ENCODE measurements around the gene PNPLA6. TPM values are rescaled to one million over a fixed set of nuclear protein-coding genes. Genes with fewer than 3 reads are reported as not detected.
A peak's percentile ranks its signal among the peaks of the same experiment; 100 is the strongest.

Gene PNPLA6
- total and polyA plus RNA-seq, 12 donors = 23.7 to 264 (median 111) TPM

- Histone ChIP-seq H3K4me1 (replicated peaks in 1 of 2) (peaks cover 0 to 5% of the 10 kb centered on the region in 2 donors), H3K27me3 (peaks cover 8% of the 10 kb centered on the region), H3K4me3 (peak within 1 kb of the TSS in 1 of 4 donors; percentile 64), H3K9me3 (replicated peaks in 1 of 3) (no peaks in the 10 kb centered on the region), H3K36me3 (replicated peaks in 1 of 2) (no peaks in the 10 kb centered on the region), H3K27ac (no peak within 1 kb of the TSS)
- WGBS, 4 donors = 0 to 1% (median 1%) methylated on average over 3 to 74 of the region's 78 CpGs
- intact Hi-C loops (cut with DNase I) = no loop called here
- TF ChIP-seq, protein P1, sequence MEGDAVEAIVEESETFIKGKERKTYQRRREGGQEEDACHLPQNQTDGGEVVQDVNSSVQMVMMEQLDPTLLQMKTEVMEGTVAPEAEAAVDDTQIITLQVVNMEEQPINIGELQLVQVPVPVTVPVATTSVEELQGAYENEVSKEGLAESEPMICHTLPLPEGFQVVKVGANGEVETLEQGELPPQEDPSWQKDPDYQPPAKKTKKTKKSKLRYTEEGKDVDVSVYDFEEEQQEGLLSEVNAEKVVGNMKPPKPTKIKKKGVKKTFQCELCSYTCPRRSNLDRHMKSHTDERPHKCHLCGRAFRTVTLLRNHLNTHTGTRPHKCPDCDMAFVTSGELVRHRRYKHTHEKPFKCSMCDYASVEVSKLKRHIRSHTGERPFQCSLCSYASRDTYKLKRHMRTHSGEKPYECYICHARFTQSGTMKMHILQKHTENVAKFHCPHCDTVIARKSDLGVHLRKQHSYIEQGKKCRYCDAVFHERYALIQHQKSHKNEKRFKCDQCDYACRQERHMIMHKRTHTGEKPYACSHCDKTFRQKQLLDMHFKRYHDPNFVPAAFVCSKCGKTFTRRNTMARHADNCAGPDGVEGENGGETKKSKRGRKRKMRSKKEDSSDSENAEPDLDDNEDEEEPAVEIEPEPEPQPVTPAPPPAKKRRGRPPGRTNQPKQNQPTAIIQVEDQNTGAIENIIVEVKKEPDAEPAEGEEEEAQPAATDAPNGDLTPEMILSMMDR (IDR thresholded peaks at IDR 0.05) = no peak
- TF ChIP-seq POLR2A (IDR thresholded peaks at IDR 0.05) = no peak
- peak in 3 of 7 donors; percentile 28 to 61 (median 47) for DNase-seq
Observed at GRCh38 chr19:7595466-7596133, 60.1 kb downstream of the PNPLA6 start, which contains the start of gene CAMSAP3. Gene CAMSAP3 (plus strand): TSS chr19:7595863. CDS start chr19:7596003, 140 bp downstream.

DNA sequence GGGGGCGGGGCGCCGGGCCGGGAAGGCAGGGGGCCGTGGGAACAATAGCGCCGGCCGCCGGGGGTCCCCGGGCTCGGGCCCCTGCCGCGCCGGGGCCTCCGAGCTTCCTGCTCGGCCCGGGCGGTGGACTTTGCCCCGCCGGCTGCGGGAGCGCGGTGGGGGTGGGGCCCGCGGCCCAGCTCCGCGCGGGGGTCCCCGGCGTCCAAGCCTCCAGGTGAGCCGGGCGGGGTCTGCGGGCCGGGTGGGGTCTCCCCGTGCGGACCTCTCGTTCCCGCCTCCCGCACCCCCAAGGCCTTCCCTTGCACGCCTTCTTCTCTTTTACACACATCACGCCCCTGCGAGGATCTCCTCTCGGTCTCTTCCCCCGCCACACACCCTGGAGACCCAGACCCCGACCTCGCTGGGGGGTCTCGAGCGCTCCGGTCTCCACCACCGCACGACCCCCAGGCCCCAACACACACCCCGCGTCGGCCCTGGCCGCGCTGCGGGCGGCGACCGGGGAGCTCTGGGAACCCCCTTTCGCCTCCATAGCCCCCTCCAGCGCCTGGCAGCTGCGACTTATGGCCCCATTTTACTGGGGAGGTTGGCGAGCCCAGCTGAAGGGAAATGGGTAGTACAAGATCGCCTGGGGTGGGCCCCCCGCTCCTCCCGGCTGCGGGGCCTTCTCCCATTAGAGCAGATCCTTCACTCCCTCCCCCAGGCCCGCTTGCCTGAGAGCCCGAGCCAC, 60.9 kb downstream of the PNPLA6 start:
- Histone ChIP-seq H3K27ac (no peak overlapping the region), H3K9me3 (replicated peaks in 1 of 3) (no peaks in the 10 kb centered on the region), H3K4me3 (peak overlapping the region in 1 of 4 donors; percentile 64), H3K4me1 (replicated peaks in 1 of 2) (peaks cover 0 to 5% of the 10 kb centered on the region in 2 donors), H3K36me3 (replicated peaks in 1 of 2) (no peaks in the 10 kb centered on the region), H3K27me3 (peaks cover 3% of the 10 kb centered on the region)
- TF ChIP-seq, protein P1 (IDR thresholded peaks at IDR 0.05) = no peak
- TF ChIP-seq POLR2A (IDR thresholded peaks at IDR 0.05) = no peak
- intact Hi-C loops (cut with DNase I) = no loop called here
- 3 to 7% (median 6%) methylated on average over 13 to 68 of the region's 70 CpGs for WGBS, 4 donors
- no peak for DNase-seq

DNA sequence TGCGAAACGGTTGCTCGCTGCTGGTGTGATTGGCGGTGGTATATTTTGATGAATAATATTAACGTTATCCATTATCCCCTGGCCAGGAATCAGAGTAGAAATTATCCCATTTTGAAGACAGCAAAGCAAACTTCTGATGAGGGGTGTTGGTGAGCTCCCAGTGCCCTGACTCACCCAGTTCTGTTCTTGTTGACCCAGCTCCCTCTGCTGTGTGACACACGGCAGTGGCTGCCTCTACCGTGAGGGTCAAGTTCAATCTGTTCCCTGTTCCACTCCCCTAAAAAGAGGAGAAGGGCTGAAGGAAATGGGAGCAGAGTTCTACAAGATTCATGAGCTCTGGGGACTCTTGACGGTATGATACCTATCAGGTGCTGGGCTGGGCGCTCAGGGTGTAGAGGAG, 62.2 kb downstream of the PNPLA6 start:
- intact Hi-C loops (cut with DNase I) = no loop called here

DNA sequence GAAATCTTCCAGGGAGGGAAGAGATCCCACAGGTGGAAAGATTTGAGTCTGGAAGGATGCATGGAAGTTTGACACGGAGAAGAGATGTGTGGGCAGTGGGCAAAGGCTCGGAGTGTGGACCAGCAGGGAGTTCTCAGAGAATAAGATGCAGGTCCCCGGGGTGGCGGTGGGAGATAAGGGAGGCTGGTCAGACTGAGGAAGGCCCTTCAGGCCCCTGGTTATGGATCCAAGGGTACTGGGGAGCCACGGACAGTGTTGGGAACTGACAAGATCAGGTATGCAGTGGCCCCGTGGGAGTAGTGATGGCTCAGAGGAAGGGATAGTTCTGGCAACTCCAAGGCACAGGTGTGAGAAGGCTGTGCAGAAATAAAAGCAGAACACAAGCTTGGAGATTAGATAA, 62.7 kb downstream of the PNPLA6 start:
- intact Hi-C loops (cut with DNase I) = no loop called here
- WGBS, 4 donors = 76 to 87% (median 82%) methylated on average over 6 of the region's 6 CpGs
- H3K27me3 ChIP-seq = peaks cover 3% of the 10 kb centered on the region

More for the DNA sequence above, 62.2 kb downstream of the PNPLA6 start:
- peaks cover 0 to 12% of the 10 kb centered on the region in 2 donors for H3K4me1 ChIP-seq (replicated peaks in 1 of 2)
- peaks cover 3% of the 10 kb centered on the region for H3K27me3 ChIP-seq
- H3K9me3 ChIP-seq (replicated peaks in 1 of 3) = no peaks in the 10 kb centered on the region
- H3K27ac ChIP-seq = no peak overlapping the region
- no peaks in the 10 kb centered on the region for H3K36me3 ChIP-seq (replicated peaks in 1 of 2)
- no peak overlapping the region for H3K4me3 ChIP-seq
- WGBS, 4 donors = 76 to 81% (median 78%) methylated on average over 9 of the region's 9 CpGs
- TF ChIP-seq POLR2A (IDR thresholded peaks at IDR 0.05) = no peak
- TF ChIP-seq, protein P1 (IDR thresholded peaks at IDR 0.05) = no peak
- DNase-seq = no peak

More for the DNA sequence above, 62.7 kb downstream of the PNPLA6 start:
- no peak for TF ChIP-seq POLR2A (IDR thresholded peaks at IDR 0.05)
- TF ChIP-seq, protein P1 (IDR thresholded peaks at IDR 0.05) = no peak
- Histone ChIP-seq H3K4me1 (replicated peaks in 1 of 2) (peaks cover 0 to 13% of the 10 kb centered on the region in 2 donors), H3K36me3 (replicated peaks in 1 of 2) (no peaks in the 10 kb centered on the region), H3K9me3 (replicated peaks in 1 of 3) (no peaks in the 10 kb centered on the region), H3K4me3 (no peak overlapping the region), H3K27ac (no peak overlapping the region)
- no peak for DNase-seq
